Testis (tissue), 2 donors: ENCODE data around the gene RASGRP4.

Source experiments
- CTCF ChIP-seq, 3 experiments: fragments of 450-650 bp in 2 of 3; fragments of 200-600 bp in 1 of 3; sonication (generic) in 1 of 3; IDR thresholded peaks; one replicate each; pipeline ENCODE4 v1.5.1; 2016 to 2019; ENCODE audit warnings: antibody characterized with exemption in 3 of 3, mild to moderate bottlenecking in 2 of 3, moderate library complexity in 1 of 3
- POLR2A ChIP-seq: fragments of 450-650 bp; IDR thresholded peaks from one replicate; pipeline ENCODE4 v1.6.1; 2017; ENCODE audit warnings: antibody characterized with exemption, mild to moderate bottlenecking, moderate library complexity

DNA sequence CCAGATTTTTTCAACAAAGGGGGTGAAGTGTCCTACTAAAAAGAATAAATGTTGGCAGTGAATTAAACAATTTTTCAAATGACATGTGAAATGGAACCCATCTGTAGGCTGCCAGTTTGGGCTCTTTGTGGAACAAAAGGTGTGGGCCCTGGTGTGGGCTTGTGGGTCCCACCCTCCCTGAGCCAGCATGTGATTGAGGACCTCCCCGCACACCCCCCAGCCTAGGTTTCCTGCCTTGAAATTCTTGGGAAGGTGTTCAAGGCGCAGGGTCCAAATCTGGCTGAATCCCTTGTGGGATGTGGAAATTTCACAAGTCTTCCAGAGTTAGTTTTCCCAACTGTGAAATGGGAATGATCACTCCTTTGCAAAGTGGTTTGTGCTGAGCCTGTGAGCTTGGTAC, 42.3 kb downstream of the RASGRP4 start:
- no peak for TF ChIP-seq CTCF (IDR thresholded peaks at IDR 0.05)
- TF ChIP-seq POLR2A: no peak
